Esophagus muscularis mucosa (tissue), 3 donors: ENCODE data around the gene SEC22A.

Source experiments
- CTCF ChIP-seq, 3 experiments: fragments of 200-600 bp in 2 of 3; fragments of 450-650 bp in 1 of 3; sonication (generic) in 2 of 3; IDR thresholded peaks; one replicate each; pipeline ENCODE4 v1.5.1; 2017 to 2019; ENCODE audit warnings: antibody characterized with exemption in 3 of 3, mild to moderate bottlenecking in 2 of 3, moderate library complexity in 1 of 3
- POLR2A ChIP-seq: fragments of 450-650 bp; IDR thresholded peaks from one replicate; pipeline ENCODE4 v1.6.1; 2017; ENCODE audit warnings: antibody characterized with exemption, moderate library complexity, mild to moderate bottlenecking, low read depth
- POLR2AphosphoS5 ChIP-seq, 2 donors: sonication (generic); formaldehyde crosslinking; IDR thresholded peaks; one replicate each; pipeline ENCODE4 v1.6.1; 2017; ENCODE audit warnings: antibody characterized with exemption in 2 of 2

DNA sequence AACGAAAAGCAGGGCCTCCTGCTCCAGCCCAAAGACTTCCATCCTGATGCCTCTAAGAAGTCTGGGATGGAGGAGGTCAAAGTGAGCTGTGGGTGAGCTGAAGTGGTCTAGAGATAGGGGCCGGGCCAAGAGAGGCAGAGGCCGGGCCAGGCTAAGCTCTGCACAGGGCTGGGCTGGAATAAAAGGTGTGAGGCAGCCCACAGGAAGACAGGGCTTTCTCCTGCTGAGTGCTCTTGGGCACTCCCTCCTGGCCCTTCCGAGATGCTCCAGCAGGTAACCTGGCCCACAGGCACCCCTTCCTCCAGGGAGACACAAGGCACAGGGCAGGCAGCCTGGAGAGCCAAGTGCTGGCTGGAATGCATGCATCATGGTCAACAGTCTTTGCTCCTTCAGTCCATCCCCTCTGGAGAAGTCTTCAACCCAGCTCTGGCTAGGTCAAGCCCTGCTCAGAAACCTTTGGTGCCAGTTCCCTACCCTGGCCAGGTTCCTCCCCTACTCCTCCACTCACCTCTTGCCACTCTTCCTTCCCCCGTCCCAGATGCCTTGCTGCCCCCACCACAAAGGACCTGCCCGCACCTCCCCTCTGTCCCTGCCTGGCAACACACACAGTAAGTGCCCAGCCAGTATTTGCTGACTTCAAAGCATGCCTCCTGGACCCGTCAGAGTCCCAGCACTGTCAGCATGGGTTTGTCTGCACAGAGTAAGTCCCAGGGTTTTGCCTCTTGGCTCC lies 93.6 kb downstream of the SEC22A start:
- TF ChIP-seq CTCF (IDR thresholded peaks at IDR 0.05): no peak
- TF ChIP-seq POLR2AphosphoS5 (IDR thresholded peaks at IDR 0.05): no peak
- TF ChIP-seq POLR2A: no peak
